Upper lobe of left lung (tissue), 4 donors: Measurements from ENCODE around the gene PIK3R3.

Experiments
- EP300 ChIP-seq, 4 donors: sonication (generic); formaldehyde crosslinking; IDR thresholded peaks; one replicate each; pipeline ENCODE4 v1.5.1; 2017; ENCODE audit warnings: antibody characterized with exemption in 4 of 4, control low read depth in 2 of 4
- POLR2AphosphoS5 ChIP-seq, 2 donors: sonication (generic); formaldehyde crosslinking; IDR thresholded peaks; one replicate each; pipeline ENCODE4 v1.5.1; 2017; ENCODE audit warnings: antibody characterized with exemption in 2 of 2
- TF ChIP-seq, protein P1 (sequence below), 6 experiments: fragments of 450-650 bp in 4 of 6; fragments of 200-600 bp in 2 of 6; sonication (generic) in 2 of 6; IDR thresholded peaks; one replicate each; pipeline ENCODE4 v1.5.1; 2016 to 2019; ENCODE audit warnings: antibody characterized with exemption in 6 of 6

DNA sequence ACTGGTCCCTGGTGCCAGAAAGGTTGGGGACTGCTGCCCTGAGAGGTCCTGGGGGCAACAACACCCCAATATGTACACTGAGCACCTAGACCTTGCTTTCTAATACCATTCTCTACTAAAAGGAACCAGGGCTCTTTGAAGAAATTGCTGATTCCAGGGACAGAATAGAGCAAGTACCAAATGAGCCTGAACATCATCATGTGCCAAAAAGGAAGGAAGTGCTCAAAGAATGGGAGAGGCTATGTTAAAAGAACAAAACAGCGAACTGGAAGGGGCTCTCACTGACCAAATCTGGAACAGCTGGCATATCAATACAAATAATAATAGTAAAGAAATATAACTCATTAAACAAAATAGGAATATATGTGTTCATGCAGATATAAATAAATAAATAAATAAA lies 50.8 kb downstream of the PIK3R3 start:
- TF ChIP-seq, protein P1, sequence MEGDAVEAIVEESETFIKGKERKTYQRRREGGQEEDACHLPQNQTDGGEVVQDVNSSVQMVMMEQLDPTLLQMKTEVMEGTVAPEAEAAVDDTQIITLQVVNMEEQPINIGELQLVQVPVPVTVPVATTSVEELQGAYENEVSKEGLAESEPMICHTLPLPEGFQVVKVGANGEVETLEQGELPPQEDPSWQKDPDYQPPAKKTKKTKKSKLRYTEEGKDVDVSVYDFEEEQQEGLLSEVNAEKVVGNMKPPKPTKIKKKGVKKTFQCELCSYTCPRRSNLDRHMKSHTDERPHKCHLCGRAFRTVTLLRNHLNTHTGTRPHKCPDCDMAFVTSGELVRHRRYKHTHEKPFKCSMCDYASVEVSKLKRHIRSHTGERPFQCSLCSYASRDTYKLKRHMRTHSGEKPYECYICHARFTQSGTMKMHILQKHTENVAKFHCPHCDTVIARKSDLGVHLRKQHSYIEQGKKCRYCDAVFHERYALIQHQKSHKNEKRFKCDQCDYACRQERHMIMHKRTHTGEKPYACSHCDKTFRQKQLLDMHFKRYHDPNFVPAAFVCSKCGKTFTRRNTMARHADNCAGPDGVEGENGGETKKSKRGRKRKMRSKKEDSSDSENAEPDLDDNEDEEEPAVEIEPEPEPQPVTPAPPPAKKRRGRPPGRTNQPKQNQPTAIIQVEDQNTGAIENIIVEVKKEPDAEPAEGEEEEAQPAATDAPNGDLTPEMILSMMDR (IDR thresholded peaks at IDR 0.05), result no peak
- TF ChIP-seq POLR2AphosphoS5 (IDR thresholded peaks at IDR 0.05) (no peak), EP300 (IDR thresholded peaks at IDR 0.05) (no peak)
